HepG2 (cell line): ENCODE data around the gene PLEKHG2. TPM values are rescaled to one million over a fixed set of nuclear protein-coding genes. Genes with fewer than 3 reads are reported as not detected.

Experiments
- CBX1 ChIP-seq: IDR thresholded peaks from one replicate; pipeline ENCODE4 v1.6.1; 2016; ENCODE audit warnings: antibody characterized with exemption, low read depth
- CHD2 ChIP-seq: IDR thresholded peaks from 2 replicates; pipeline ENCODE4 v1.6.1; 2011; ENCODE audit warnings: low read depth, low read length, improper control_type of control experiment
- DNMT1 ChIP-seq: sonication (generic); formaldehyde crosslinking; IDR thresholded peaks from 2 replicates; pipeline ENCODE4 v1.5.1; 2020; ENCODE audit warnings: mild to moderate bottlenecking, missing genetic modification reagents
- HES4 ChIP-seq: sonication (generic); formaldehyde crosslinking; IDR thresholded peaks from 2 replicates; pipeline ENCODE4 v1.9.0; 2021; ENCODE audit warnings: mild to moderate bottlenecking, missing genetic modification reagents, borderline replicate concordance
- MLLT10 ChIP-seq: sonication (generic); formaldehyde crosslinking; IDR thresholded peaks from 2 replicates; pipeline ENCODE4 v1.4.0; 2020; ENCODE audit warnings: missing genetic modification reagents
- MYPOP ChIP-seq: sonication (generic); formaldehyde crosslinking; IDR thresholded peaks from 2 replicates; pipeline ENCODE4 v1.8.1; 2023; ENCODE audit warnings: mild to moderate bottlenecking, moderate library complexity, missing genetic modification reagents
- NKX3-1 ChIP-seq: sonication (generic); formaldehyde crosslinking; IDR thresholded peaks from 2 replicates; pipeline ENCODE4 v1.5.0; 2020; ENCODE audit warnings: missing genetic modification reagents
- PITX1 ChIP-seq: sonication (generic); formaldehyde crosslinking; IDR thresholded peaks from 2 replicates; pipeline ENCODE4 v1.5.1; 2020; ENCODE audit warnings: mild to moderate bottlenecking, missing genetic modification reagents
- PRDM10 ChIP-seq: sonication (generic); formaldehyde crosslinking; IDR thresholded peaks from 2 replicates; pipeline ENCODE4 v1.4.0; 2020; ENCODE audit warnings: low read depth, missing genetic modification reagents
- RBM39 ChIP-seq: fragments of 200-400 bp; formaldehyde crosslinking; IDR thresholded peaks from one replicate; pipeline ENCODE4 v1.6.1; 2018; ENCODE audit warnings: antibody characterized with exemption, mild to moderate bottlenecking, low read depth, low read length; ENCODE audit not compliant: poor library complexity, severe bottlenecking
- SIN3A ChIP-seq: IDR thresholded peaks from 2 replicates; pipeline ENCODE4 v1.6.1; 2011; ENCODE audit warnings: low read depth, mild to moderate bottlenecking, control low read depth, low read length, borderline replicate concordance
- YEATS2 ChIP-seq: sonication (generic); formaldehyde crosslinking; IDR thresholded peaks from 2 replicates; pipeline ENCODE4 v1.4.0; 2020; ENCODE audit warnings: missing genetic modification reagents, borderline replicate concordance
- ZBTB1 ChIP-seq: sonication (generic); formaldehyde crosslinking; IDR thresholded peaks from 2 replicates; pipeline ENCODE4 v1.4.0; 2020; ENCODE audit warnings: missing genetic modification reagents, borderline replicate concordance
- ZNF530 ChIP-seq: sonication (generic); formaldehyde crosslinking; IDR thresholded peaks from 2 replicates; pipeline ENCODE4 v1.5.0; 2020; ENCODE audit warnings: low read depth, mild to moderate bottlenecking, missing genetic modification reagents
- ZNF660 ChIP-seq: sonication (generic); formaldehyde crosslinking; IDR thresholded peaks from 2 replicates; pipeline ENCODE4 v1.5.1; 2020; ENCODE audit warnings: mild to moderate bottlenecking, low read depth, missing genetic modification reagents, borderline replicate concordance
- ZNF672 ChIP-seq: sonication (generic); formaldehyde crosslinking; IDR thresholded peaks from 2 replicates; pipeline ENCODE4 v1.8.1; 2022; ENCODE audit warnings: missing genetic modification reagents
- ZNF720 ChIP-seq: sonication (generic); formaldehyde crosslinking; IDR thresholded peaks from 2 replicates; pipeline ENCODE4 v1.4.0; 2020; ENCODE audit warnings: missing genetic modification reagents
- polyA plus RNA-seq, 8 experiments: library from polyadenylated mRNA; depleted of rRNA in 3 of 8; stranded (reverse) in 7 of 8; unstranded in 1 of 8; fragments of >200 nt; fragmentation: Illumina TruSeq in 4 of 8; extraction: Trizol in 4 of 8; gene quantifications; 2 replicates each; pipeline versions ENCODE4 v1.2.1 to v1.2.3, GENCODE V29; 2011 to 2016; ENCODE audit warnings: low read depth in 4 of 8, missing spikeins in 1 of 8, mixed read lengths in 1 of 8; ENCODE audit not compliant: insufficient read depth in 1 of 8
- total RNA-seq, 5 experiments: library from RNA; depleted of rRNA; stranded (reverse); fragments of >200 nt; fragmentation: Illumina TruSeq; extraction: Trizol; gene quantifications; 2 replicates each; pipeline ENCODE4 v1.2.3, GENCODE V29; 2016; ENCODE audit warnings: low read depth in 1 of 5
- TF ChIP-seq, protein P1 (sequence below): sonication (generic); formaldehyde crosslinking; IDR thresholded peaks from 2 replicates; pipeline ENCODE4 v1.4.0; 2020; ENCODE audit warnings: missing genetic modification reagents
- TF ChIP-seq, protein P2 (sequence below): fragments of 450-650 bp; IDR thresholded peaks from 2 replicates; pipeline ENCODE4 v1.6.1; 2017
- TF ChIP-seq, protein P3 (sequence below): sonication (generic); formaldehyde crosslinking; IDR thresholded peaks from 2 replicates; pipeline ENCODE4 v1.9.0; 2021; ENCODE audit warnings: missing genetic modification reagents, mild to moderate bottlenecking, borderline replicate concordance
- TF ChIP-seq, protein P4 (sequence below): sonication (generic); formaldehyde crosslinking; IDR thresholded peaks from 2 replicates; pipeline ENCODE4 v1.8.1; 2023; ENCODE audit warnings: missing genetic modification reagents, mild to moderate bottlenecking, borderline replicate concordance

Gene PLEKHG2
- total and polyA plus RNA-seq, 2 of the 13 experiments (the other 11 are each of a cell fraction or from before 2014, with no cell fraction given), result 3.6 to 6.8 TPM

GRCh38 chr19:39412100-39412866, at the start of gene PLEKHG2 (continued):
- TF ChIP-seq MYPOP (CRISPR knock-in tag) (peak; percentile 98), CBX1 (peak; percentile 98), ZNF720 (CRISPR knock-in tag) (no peak), PITX1 (0 out of 2 replicates have a peak, but pooled peaks have one; percentile 12), YEATS2 (peak; percentile 65; the same call in 1 of the 2 replicates), ZNF530 (no peak), CHD2 (peak; percentile 80), ZNF672 (CRISPR knock-in tag) (no peak), ZBTB1 (CRISPR knock-in tag) (no peak), SIN3A (no peak), HES4 (no peak), NKX3-1 (peak; percentile 79; the same call in 1 of the 2 replicates), DNMT1 (CRISPR knock-in tag) (no peak), RBM39 (peak; percentile 47), PRDM10 (CRISPR knock-in tag) (peak; percentile 36; the same call in 1 of the 2 replicates), ZNF660 (CRISPR knock-in tag) (no peak), MLLT10 (CRISPR knock-in tag) (no peak)
- TF ChIP-seq, protein P1, sequence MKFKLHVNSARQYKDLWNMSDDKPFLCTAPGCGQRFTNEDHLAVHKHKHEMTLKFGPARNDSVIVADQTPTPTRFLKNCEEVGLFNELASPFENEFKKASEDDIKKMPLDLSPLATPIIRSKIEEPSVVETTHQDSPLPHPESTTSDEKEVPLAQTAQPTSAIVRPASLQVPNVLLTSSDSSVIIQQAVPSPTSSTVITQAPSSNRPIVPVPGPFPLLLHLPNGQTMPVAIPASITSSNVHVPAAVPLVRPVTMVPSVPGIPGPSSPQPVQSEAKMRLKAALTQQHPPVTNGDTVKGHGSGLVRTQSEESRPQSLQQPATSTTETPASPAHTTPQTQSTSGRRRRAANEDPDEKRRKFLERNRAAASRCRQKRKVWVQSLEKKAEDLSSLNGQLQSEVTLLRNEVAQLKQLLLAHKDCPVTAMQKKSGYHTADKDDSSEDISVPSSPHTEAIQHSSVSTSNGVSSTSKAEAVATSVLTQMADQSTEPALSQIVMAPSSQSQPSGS (CRISPR knock-in tag), result peak; percentile 90
- TF ChIP-seq, protein P2, sequence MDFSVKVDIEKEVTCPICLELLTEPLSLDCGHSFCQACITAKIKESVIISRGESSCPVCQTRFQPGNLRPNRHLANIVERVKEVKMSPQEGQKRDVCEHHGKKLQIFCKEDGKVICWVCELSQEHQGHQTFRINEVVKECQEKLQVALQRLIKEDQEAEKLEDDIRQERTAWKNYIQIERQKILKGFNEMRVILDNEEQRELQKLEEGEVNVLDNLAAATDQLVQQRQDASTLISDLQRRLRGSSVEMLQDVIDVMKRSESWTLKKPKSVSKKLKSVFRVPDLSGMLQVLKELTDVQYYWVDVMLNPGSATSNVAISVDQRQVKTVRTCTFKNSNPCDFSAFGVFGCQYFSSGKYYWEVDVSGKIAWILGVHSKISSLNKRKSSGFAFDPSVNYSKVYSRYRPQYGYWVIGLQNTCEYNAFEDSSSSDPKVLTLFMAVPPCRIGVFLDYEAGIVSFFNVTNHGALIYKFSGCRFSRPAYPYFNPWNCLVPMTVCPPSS, result no peak
- TF ChIP-seq, protein P3, sequence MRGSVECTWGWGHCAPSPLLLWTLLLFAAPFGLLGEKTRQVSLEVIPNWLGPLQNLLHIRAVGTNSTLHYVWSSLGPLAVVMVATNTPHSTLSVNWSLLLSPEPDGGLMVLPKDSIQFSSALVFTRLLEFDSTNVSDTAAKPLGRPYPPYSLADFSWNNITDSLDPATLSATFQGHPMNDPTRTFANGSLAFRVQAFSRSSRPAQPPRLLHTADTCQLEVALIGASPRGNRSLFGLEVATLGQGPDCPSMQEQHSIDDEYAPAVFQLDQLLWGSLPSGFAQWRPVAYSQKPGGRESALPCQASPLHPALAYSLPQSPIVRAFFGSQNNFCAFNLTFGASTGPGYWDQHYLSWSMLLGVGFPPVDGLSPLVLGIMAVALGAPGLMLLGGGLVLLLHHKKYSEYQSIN (CRISPR knock-in tag), result no peak
- TF ChIP-seq, protein P4, sequence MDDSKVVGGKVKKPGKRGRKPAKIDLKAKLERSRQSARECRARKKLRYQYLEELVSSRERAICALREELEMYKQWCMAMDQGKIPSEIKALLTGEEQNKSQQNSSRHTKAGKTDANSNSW (CRISPR knock-in tag), result no peak
